ENCODE results near the gene NKD2. TPM values are rescaled to one million over a fixed set of nuclear protein-coding genes. Genes with fewer than 3 reads are reported as not detected.
A peak's percentile ranks its signal among the peaks of the same experiment; 100 is the strongest.

The NKD2 gene
- total and polyA plus RNA-seq, 7 experiments from 2014 or later, result 4.8 TPM; not detected in 6

DNA sequence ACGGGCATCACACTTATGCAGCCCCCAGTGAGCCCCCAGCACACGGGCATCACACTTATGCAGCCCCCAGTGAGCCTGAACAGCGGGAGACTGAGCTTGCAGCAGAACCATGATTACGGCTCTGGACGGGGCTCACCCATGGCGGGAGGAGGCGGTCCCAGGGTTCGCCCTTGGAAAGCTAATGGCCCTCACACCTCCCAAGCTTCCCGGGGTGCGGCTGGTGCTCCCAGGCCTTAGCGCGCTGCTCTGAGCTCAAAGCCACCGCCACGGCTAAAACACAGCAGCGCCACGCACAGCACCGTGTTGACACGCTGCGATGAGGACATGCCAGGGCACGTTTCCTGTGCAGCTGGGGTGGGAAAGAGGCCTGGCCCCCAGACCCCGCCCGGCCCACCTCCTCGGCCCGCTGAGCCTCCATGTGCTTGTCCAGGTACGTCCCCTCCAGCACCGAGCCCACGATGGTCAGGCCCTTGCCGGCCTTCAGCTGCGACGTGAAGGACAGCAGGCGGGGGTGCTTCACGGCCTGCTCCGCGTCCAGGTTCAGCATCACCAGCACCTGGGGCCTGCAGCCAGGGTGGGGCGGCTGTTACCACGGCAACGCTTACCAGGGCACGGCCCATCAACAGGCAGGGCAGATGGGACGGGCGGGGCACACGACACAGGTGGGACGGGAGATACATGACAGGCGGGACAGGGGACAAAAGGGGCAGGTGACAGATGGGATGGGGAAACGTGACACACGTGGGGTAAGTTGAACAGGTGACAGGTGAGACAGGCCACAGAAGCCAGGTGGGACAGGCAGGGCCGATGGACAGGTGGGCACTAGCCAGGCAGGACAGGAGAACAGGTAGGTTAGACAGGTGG, 64.9 kb downstream of the NKD2 start:
- Mint-ChIP-seq H3K36me3 (peaks cover 0 to 7% (median 0%) of the 10 kb centered on the region in 5 donors), H3K4me1 (peaks cover 0 to 2% (median 0%) of the 10 kb centered on the region in 7 donors), H3K27me3 (no peaks in the 10 kb centered on the region), H3K4me3 (no peak overlapping the region), H3K27ac (peak overlapping the region in 2 of 9 donors; percentile 68 to 71), H3K9me3 (no peaks in the 10 kb centered on the region)
- ATAC-seq (no peak), DNase-seq (no peak)
- Histone ChIP-seq H3K36me3 (ENCODE audit: control insufficient read depth in 2 of 3, insufficient read depth in 3 of 3, low read length in 3 of 3) (peaks cover 0 to 67% (median 8%) of the 10 kb centered on the region in 3 experiments), H3K27ac (ENCODE audit: low read depth, low read length) (no peak overlapping the region), H3K4me3 (ENCODE audit: low read length) (no peak overlapping the region), H3K9me3 (ENCODE audit: control insufficient read depth in 2 of 3, low read length in 3 of 3) (no peaks in the 10 kb centered on the region), H3K4me1 (ENCODE audit: control insufficient read depth in 2 of 2, insufficient read depth in 2 of 2, low read length in 2 of 2) (no peaks in the 10 kb centered on the region), H3K27me3 (ENCODE audit: control insufficient read depth in 2 of 2, insufficient read depth in 2 of 2, low read length in 2 of 2) (no peaks in the 10 kb centered on the region)
- ChIA-PET CTCF (no interaction called here), POLR2A (no interaction called here)
- intact Hi-C loops (cut with micrococcal nuclease), result no loop called here

DNA sequence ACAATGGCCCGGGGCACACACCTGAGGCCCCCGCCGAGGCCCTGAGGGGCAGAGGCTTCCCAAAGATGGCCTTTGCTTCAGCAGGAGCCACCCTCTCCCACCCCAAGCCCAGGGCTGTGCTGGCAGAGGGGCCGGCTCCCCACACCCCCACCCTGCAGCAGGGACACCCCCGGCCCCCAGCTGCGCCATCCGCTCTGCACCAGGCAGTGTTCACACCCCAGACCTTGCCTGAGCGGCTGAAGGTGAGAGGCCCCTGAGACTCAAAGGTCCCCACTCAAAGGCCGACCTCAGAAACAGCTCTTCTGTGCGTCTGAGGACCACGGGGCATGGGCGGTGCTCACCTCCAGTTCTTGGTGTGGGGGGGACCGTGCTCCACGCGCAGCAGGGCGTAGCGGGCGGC, 65.6 kb downstream of the NKD2 start:
- H3K4me1 ChIP-seq (ENCODE audit: control insufficient read depth in 2 of 2, insufficient read depth in 2 of 2, low read length in 2 of 2), result no peaks in the 10 kb centered on the region
- POLR2A ChIA-PET, result no interaction called here
- DNase-seq, result no peak
- Mint-ChIP-seq H3K4me3 (no peak overlapping the region), H3K27ac (no peak overlapping the region), H3K9me3 (no peaks in the 10 kb centered on the region), H3K27me3 (no peaks in the 10 kb centered on the region), H3K36me3 (peaks cover 0 to 10% (median 0%) of the 10 kb centered on the region in 5 donors), H3K4me1 (peaks cover 0 to 2% (median 0%) of the 10 kb centered on the region in 7 donors)
- H3K27ac ChIP-seq (ENCODE audit: low read depth, low read length), result no peak overlapping the region
- H3K36me3 ChIP-seq (ENCODE audit: control insufficient read depth in 2 of 3, insufficient read depth in 3 of 3, low read length in 3 of 3), result peaks cover 0 to 66% (median 9%) of the 10 kb centered on the region in 3 experiments
- H3K4me3 ChIP-seq (ENCODE audit: low read length), result no peak overlapping the region
- CTCF ChIA-PET, result no interaction called here
- H3K27me3 ChIP-seq (ENCODE audit: control insufficient read depth in 2 of 2, insufficient read depth in 2 of 2, low read length in 2 of 2), result no peaks in the 10 kb centered on the region
- H3K9me3 ChIP-seq (ENCODE audit: control insufficient read depth in 2 of 3, low read length in 3 of 3), result no peaks in the 10 kb centered on the region
- no peak for ATAC-seq
- intact Hi-C loops (cut with micrococcal nuclease), result no loop called here

DNA sequence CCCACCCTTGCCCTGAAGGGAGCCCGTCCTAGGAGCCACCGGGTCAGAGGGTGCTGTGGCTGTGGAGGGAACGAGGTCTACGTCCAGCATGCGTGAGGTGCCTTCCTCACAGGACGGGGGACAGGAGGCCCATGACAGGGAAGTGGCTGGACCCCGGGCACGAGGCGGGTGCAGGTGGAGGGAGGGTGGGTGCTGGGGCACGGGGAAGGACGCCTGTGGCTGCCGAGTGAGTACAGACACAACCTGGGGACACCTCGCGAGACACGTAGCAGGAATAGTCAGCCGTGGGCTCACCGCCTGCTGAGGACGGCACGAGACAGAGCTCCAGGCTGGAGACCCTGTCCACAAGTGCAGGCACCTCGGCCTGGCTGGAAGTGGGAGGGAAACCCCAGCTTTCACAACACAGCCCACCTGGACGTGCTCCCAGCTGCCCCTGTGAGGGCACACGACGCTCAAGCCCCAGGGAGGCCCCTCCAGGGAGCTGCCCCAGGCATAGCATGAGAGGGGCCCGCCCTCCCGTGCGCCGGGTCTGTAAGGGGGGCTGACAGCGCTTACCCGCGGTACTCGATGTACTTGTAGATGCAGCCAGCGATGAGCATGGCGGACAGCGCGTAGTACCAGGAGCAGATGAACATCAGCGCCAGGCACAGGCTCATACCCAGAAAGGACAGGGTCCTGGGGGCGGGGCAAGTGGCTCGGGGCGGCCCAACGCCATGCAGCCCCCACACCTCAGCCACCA, 66.4 kb downstream of the NKD2 start:
- H3K27me3 Mint-ChIP-seq, result no peaks in the 10 kb centered on the region
- intact Hi-C loops (cut with micrococcal nuclease), result no loop called here
- H3K9me3 ChIP-seq (ENCODE audit: control insufficient read depth in 2 of 3, low read length in 3 of 3), result no peaks in the 10 kb centered on the region
- no peak overlapping the region for H3K4me3 ChIP-seq (ENCODE audit: low read length)
- H3K27ac Mint-ChIP-seq, result no peak overlapping the region
- H3K9me3 Mint-ChIP-seq, result no peaks in the 10 kb centered on the region
- ChIA-PET POLR2A (no interaction called here), CTCF (no interaction called here)
- H3K4me1 Mint-ChIP-seq, result peaks cover 0 to 2% (median 0%) of the 10 kb centered on the region in 7 donors
- DNase-seq, result no peak
- peaks cover 0 to 67% (median 9%) of the 10 kb centered on the region in 3 experiments for H3K36me3 ChIP-seq (ENCODE audit: control insufficient read depth in 2 of 3, insufficient read depth in 3 of 3, low read length in 3 of 3)
- no peak overlapping the region for H3K4me3 Mint-ChIP-seq
- peaks cover 0 to 13% (median 0%) of the 10 kb centered on the region in 5 donors for H3K36me3 Mint-ChIP-seq
- H3K27ac ChIP-seq (ENCODE audit: low read depth, low read length), result no peak overlapping the region
- ATAC-seq, result peak; percentile 11
- no peaks in the 10 kb centered on the region for H3K4me1 ChIP-seq (ENCODE audit: control insufficient read depth in 2 of 2, insufficient read depth in 2 of 2, low read length in 2 of 2)
- no peaks in the 10 kb centered on the region for H3K27me3 ChIP-seq (ENCODE audit: control insufficient read depth in 2 of 2, insufficient read depth in 2 of 2, low read length in 2 of 2)

DNA sequence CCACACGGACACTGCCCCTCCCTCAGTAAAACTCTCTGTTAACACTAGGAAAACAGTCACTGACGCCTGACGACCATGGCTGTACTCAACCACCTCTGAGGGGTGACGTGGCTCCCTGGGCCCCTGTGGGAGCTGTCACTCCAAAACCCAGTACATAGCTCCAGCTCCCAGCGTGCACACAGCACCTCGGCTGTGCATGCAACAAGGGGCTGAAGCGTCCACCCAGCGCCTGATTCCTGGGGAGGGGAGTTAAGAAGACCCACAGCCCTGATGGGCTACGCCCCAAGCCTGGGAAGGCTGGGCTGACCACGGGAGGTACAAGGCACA, 66.9 kb downstream of the NKD2 start:
- peak; percentile 13 for ATAC-seq
- Mint-ChIP-seq H3K4me1 (peaks cover 0 to 2% (median 0%) of the 10 kb centered on the region in 7 donors), H3K27ac (no peak overlapping the region), H3K27me3 (no peaks in the 10 kb centered on the region), H3K9me3 (no peaks in the 10 kb centered on the region), H3K4me3 (no peak overlapping the region), H3K36me3 (peaks cover 0 to 13% (median 0%) of the 10 kb centered on the region in 5 donors)
- no peak for DNase-seq
- Histone ChIP-seq H3K9me3 (ENCODE audit: control insufficient read depth in 2 of 3, low read length in 3 of 3) (no peaks in the 10 kb centered on the region), H3K36me3 (ENCODE audit: control insufficient read depth in 2 of 3, insufficient read depth in 3 of 3, low read length in 3 of 3) (peaks cover 0 to 73% (median 9%) of the 10 kb centered on the region in 3 experiments), H3K4me3 (ENCODE audit: low read length) (no peak overlapping the region), H3K27me3 (ENCODE audit: control insufficient read depth in 2 of 2, insufficient read depth in 2 of 2, low read length in 2 of 2) (no peaks in the 10 kb centered on the region), H3K4me1 (ENCODE audit: control insufficient read depth in 2 of 2, insufficient read depth in 2 of 2, low read length in 2 of 2) (no peaks in the 10 kb centered on the region), H3K27ac (ENCODE audit: low read depth, low read length) (no peak overlapping the region)
- ChIA-PET POLR2A (no interaction called here), CTCF (no interaction called here)
- intact Hi-C loops (cut with micrococcal nuclease), result no loop called here

DNA sequence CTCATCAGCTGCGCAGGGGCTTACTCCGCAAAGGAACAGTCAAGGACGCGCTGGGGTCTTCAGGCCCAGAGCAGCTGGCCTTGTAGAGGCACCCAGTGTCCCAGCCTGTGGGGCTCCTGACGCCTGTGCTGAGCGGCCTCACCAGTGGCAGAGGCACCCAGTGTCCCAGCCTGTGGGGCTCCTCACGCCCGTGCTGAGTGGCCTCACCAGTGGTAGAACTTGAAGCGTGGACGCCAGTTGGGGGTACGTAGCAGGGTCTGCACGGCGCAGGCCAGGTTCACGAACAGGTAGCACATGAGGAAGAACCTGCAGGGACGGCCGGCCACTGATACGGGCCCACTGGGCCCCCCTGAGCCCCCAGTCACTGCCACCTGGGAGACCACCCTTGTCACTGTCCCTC, 67.3 kb downstream of the NKD2 start:
- H3K27ac Mint-ChIP-seq, result no peak overlapping the region
- CTCF ChIA-PET, result no interaction called here
- H3K36me3 ChIP-seq (ENCODE audit: control insufficient read depth in 2 of 3, insufficient read depth in 3 of 3, low read length in 3 of 3), result peaks cover 0 to 77% (median 9%) of the 10 kb centered on the region in 3 experiments

DNA sequence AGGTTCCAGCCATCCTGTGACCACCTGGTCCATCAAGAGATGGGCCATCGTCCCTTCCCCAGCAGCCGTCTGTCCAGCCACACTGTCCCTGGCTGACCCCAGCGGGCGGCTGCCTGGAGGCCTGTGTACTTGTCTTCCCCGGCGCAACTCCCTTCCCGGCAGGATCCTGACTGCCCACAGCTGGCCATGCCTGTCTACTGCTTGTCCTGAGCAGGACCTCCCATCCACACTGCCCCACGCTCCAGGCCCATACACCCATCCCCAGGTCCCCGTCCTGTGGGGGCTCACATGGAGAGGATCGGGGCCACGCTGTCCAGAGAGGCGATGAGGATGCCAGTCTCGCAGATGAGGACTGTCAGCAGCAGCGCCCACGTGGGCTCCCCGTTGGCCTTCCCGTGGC, 67.8 kb downstream of the NKD2 start:
- Histone ChIP-seq H3K9me3 (ENCODE audit: control insufficient read depth in 2 of 3, low read length in 3 of 3) (no peaks in the 10 kb centered on the region), H3K4me1 (ENCODE audit: control insufficient read depth in 2 of 2, insufficient read depth in 2 of 2, low read length in 2 of 2) (no peaks in the 10 kb centered on the region), H3K4me3 (ENCODE audit: low read length) (no peak overlapping the region), H3K36me3 (ENCODE audit: control insufficient read depth in 2 of 3, insufficient read depth in 3 of 3, low read length in 3 of 3) (peaks cover 0 to 81% (median 9%) of the 10 kb centered on the region in 3 experiments), H3K27ac (ENCODE audit: low read depth, low read length) (no peak overlapping the region), H3K27me3 (ENCODE audit: control insufficient read depth in 2 of 2, insufficient read depth in 2 of 2, low read length in 2 of 2) (no peaks in the 10 kb centered on the region)
- Mint-ChIP-seq H3K9me3 (no peaks in the 10 kb centered on the region), H3K27me3 (no peaks in the 10 kb centered on the region), H3K36me3 (peaks cover 0 to 21% (median 8%) of the 10 kb centered on the region in 5 donors), H3K4me3 (no peak overlapping the region), H3K27ac (no peak overlapping the region), H3K4me1 (peaks cover 0 to 7% (median 0%) of the 10 kb centered on the region in 7 donors)
- intact Hi-C loops (cut with micrococcal nuclease), result no loop called here
- ChIA-PET POLR2A (no interaction called here), CTCF (no interaction called here)
- DNase-seq, result no peak
- ATAC-seq, result no peak

More for the DNA sequence above, 67.3 kb downstream of the NKD2 start:
- DNase-seq (no peak), ATAC-seq (peak; percentile 3)
- intact Hi-C loops (cut with micrococcal nuclease), result no loop called here
- H3K4me1 ChIP-seq (ENCODE audit: control insufficient read depth in 2 of 2, insufficient read depth in 2 of 2, low read length in 2 of 2), result no peaks in the 10 kb centered on the region
- Mint-ChIP-seq H3K4me1 (peaks cover 0 to 4% (median 0%) of the 10 kb centered on the region in 7 donors), H3K36me3 (peaks cover 0 to 17% (median 3%) of the 10 kb centered on the region in 5 donors), H3K9me3 (no peaks in the 10 kb centered on the region), H3K4me3 (no peak overlapping the region), H3K27me3 (no peaks in the 10 kb centered on the region)
- H3K27ac ChIP-seq (ENCODE audit: low read depth, low read length), result no peak overlapping the region
- POLR2A ChIA-PET, result no interaction called here
- H3K27me3 ChIP-seq (ENCODE audit: control insufficient read depth in 2 of 2, insufficient read depth in 2 of 2, low read length in 2 of 2), result no peaks in the 10 kb centered on the region
- no peak overlapping the region for H3K4me3 ChIP-seq (ENCODE audit: low read length)
- H3K9me3 ChIP-seq (ENCODE audit: control insufficient read depth in 2 of 3, low read length in 3 of 3), result no peaks in the 10 kb centered on the region

Measured in naive thymus-derived CD4-positive, alpha-beta T cell (primary cell).